Osteocyte (in vitro differentiated cells): ENCODE measurements around the gene APLNR. TPM values are rescaled to one million over a fixed set of nuclear protein-coding genes. Genes with fewer than 3 reads are reported as not detected.

Source experiments
- DNase-seq: peaks from one replicate; pipeline ENCODE4 v3.0.0; 2021; ENCODE audit warnings: mixed read lengths; ENCODE audit not compliant: unreplicated experiment; ENCODE audit errors: extremely low spot score
- H3K27ac Mint-ChIP-seq: one replicate; pipeline ENCODE4 v1.8.0; 2021; ENCODE audit warnings: mild to moderate bottlenecking, mixed read lengths; ENCODE audit not compliant: unreplicated experiment
- H3K27me3 Mint-ChIP-seq: one replicate; pipeline ENCODE4 v1.8.0; 2021; ENCODE audit warnings: mixed read lengths; ENCODE audit not compliant: unreplicated experiment
- H3K36me3 Mint-ChIP-seq: one replicate; pipeline ENCODE4 v1.8.0; 2021; ENCODE audit warnings: mixed read lengths; ENCODE audit not compliant: unreplicated experiment
- H3K4me1 Mint-ChIP-seq: one replicate; pipeline ENCODE4 v1.8.0; 2021; ENCODE audit warnings: mixed read lengths; ENCODE audit not compliant: unreplicated experiment
- H3K4me3 Mint-ChIP-seq: one replicate; pipeline ENCODE4 v1.8.0; 2021; ENCODE audit warnings: mild to moderate bottlenecking, moderate library complexity, mixed read lengths; ENCODE audit not compliant: unreplicated experiment
- H3K9me3 Mint-ChIP-seq: one replicate; pipeline ENCODE4 v1.8.0; 2021; ENCODE audit warnings: mixed read lengths; ENCODE audit not compliant: unreplicated experiment
- CTCF ChIP-seq: fragments of 200-600 bp; sonication (generic); IDR thresholded peaks from 2 replicates; pipeline ENCODE4 v1.5.0; 2021; ENCODE audit warnings: antibody characterized with exemption, mild to moderate bottlenecking, moderate library complexity
- total RNA-seq: library from RNA; stranded (reverse); gene quantifications from 2 replicates; pipeline ENCODE4 v1.2.1, GENCODE V29; 2021

APLNR gene
- total RNA-seq, 1 donor from 2014 or later: not detected

GRCh38 chr11:57277845-57278720 lies 41.0 kb upstream of the APLNR start:
- H3K4me1 Mint-ChIP-seq: peaks cover 35% of the 10 kb centered on the region
- H3K27me3 Mint-ChIP-seq: no peaks in the 10 kb centered on the region
- DNase-seq: peak; percentile 92
- H3K36me3 Mint-ChIP-seq: peaks cover 2% of the 10 kb centered on the region
- peak; percentile 87 for TF ChIP-seq CTCF
- peak overlapping the region; percentile 99 for H3K27ac Mint-ChIP-seq
- H3K9me3 Mint-ChIP-seq: peaks cover 4% of the 10 kb centered on the region
- H3K4me3 Mint-ChIP-seq: peak overlapping the region; percentile 64

GRCh38 chr11:57276971-57277675 lies 40.1 kb upstream of the APLNR start:
- Mint-ChIP-seq H3K9me3 (peaks cover 4% of the 10 kb centered on the region), H3K4me1 (peaks cover 35% of the 10 kb centered on the region), H3K27ac (peak overlapping the region; percentile 99), H3K4me3 (no peak overlapping the region), H3K27me3 (no peaks in the 10 kb centered on the region), H3K36me3 (peaks cover 2% of the 10 kb centered on the region)
- DNase-seq: no peak
- TF ChIP-seq CTCF: no peak

GRCh38 chr11:57276169-57276970 lies 39.3 kb upstream of the APLNR start:
- no peak for DNase-seq
- H3K27me3 Mint-ChIP-seq: peaks cover 5% of the 10 kb centered on the region
- H3K27ac Mint-ChIP-seq: no peak overlapping the region
- peaks cover 35% of the 10 kb centered on the region for H3K4me1 Mint-ChIP-seq
- peaks cover 4% of the 10 kb centered on the region for H3K9me3 Mint-ChIP-seq
- H3K36me3 Mint-ChIP-seq: peaks cover 2% of the 10 kb centered on the region
- H3K4me3 Mint-ChIP-seq: no peak overlapping the region
- TF ChIP-seq CTCF: no peak

- peaks cover 33% of the 10 kb centered on the region for H3K4me1 Mint-ChIP-seq
- H3K27ac Mint-ChIP-seq: no peak overlapping the region
- TF ChIP-seq CTCF: no peak
- no peak for DNase-seq
- peaks cover 4% of the 10 kb centered on the region for H3K9me3 Mint-ChIP-seq
- H3K36me3 Mint-ChIP-seq: peaks cover under 1% of the 10 kb centered on the region
- peaks cover 5% of the 10 kb centered on the region for H3K27me3 Mint-ChIP-seq
- H3K4me3 Mint-ChIP-seq: no peak overlapping the region
Measured at GRCh38 chr11:57275582-57275981, 38.5 kb upstream of the APLNR start.
